K562 (cell line): Measurements from ENCODE around the gene H2BK1. TPM values are rescaled to one million over a fixed set of nuclear protein-coding genes. Genes with fewer than 3 reads are reported as not detected.

Experiments
- ARHGAP35 ChIP-seq: fragments of 450-650 bp; IDR thresholded peaks from 2 replicates; pipeline ENCODE4 v1.6.1; 2018; ENCODE audit not compliant: partially characterized antibody
- ARID2 ChIP-seq: fragments of 450-650 bp; IDR thresholded peaks from 2 replicates; pipeline ENCODE4 v1.6.1; 2017; ENCODE audit warnings: antibody characterized with exemption, mild to moderate bottlenecking
- DEAF1 ChIP-seq: fragments of 450-650 bp; formaldehyde crosslinking; IDR thresholded peaks from 2 replicates; pipeline ENCODE4 v1.4.0; 2020; ENCODE audit warnings: mild to moderate bottlenecking, moderate library complexity
- ETV6 ChIP-seq, 3 experiments: fragments of 150-350 bp in 1 of 3; sonication (generic) in 1 of 3; formaldehyde crosslinking in 1 of 3; IDR thresholded peaks; 2 replicates each; pipeline versions ENCODE4 v1.6.1 to v1.8.0; 2014 to 2022; ENCODE audit warnings: borderline replicate concordance in 2 of 3, low read depth in 2 of 3, antibody characterized with exemption in 1 of 3, low read length in 1 of 3, mild to moderate bottlenecking in 1 of 3, missing genetic modification reagents in 1 of 3
- EZH2 ChIP-seq: IDR thresholded peaks from 2 replicates; pipeline ENCODE4 v1.6.1; 2012; ENCODE audit warnings: low read depth, mild to moderate bottlenecking, inconsistent platforms, low read length, borderline replicate concordance
- KAT7 ChIP-seq: sonication (generic); formaldehyde crosslinking; IDR thresholded peaks from 2 replicates; pipeline ENCODE4 v1.8.0; 2022; ENCODE audit warnings: missing genetic modification reagents, mild to moderate bottlenecking, borderline replicate concordance
- KLF13 ChIP-seq: fragments of 450-650 bp; IDR thresholded peaks from 2 replicates; pipeline ENCODE4 v1.6.1; 2016; ENCODE audit warnings: missing genetic modification characterization, low read depth, mild to moderate bottlenecking, missing compliant biosample characterization, moderate library complexity, borderline replicate concordance
- MXD1 ChIP-seq: fragments of 250-450 bp; sonication (Bioruptor Pico); IDR thresholded peaks from 2 replicates; pipeline ENCODE4 v1.8.0; 2021; ENCODE audit warnings: borderline replicate concordance, mild to moderate bottlenecking, moderate library complexity; ENCODE audit not compliant: poor library complexity, severe bottlenecking
- NR1H2 ChIP-seq: sonication (generic); formaldehyde crosslinking; IDR thresholded peaks from 2 replicates; pipeline ENCODE4 v1.4.0; 2020; ENCODE audit warnings: mild to moderate bottlenecking, missing genetic modification reagents
- POU5F1 ChIP-seq: fragments of 150-350 bp; IDR thresholded peaks from 2 replicates; pipeline ENCODE4 v1.6.1; 2014; ENCODE audit warnings: borderline replicate concordance, low read length, low read depth, mild to moderate bottlenecking; ENCODE audit not compliant: partially characterized antibody
- SNIP1 ChIP-seq: fragments of 450-650 bp; IDR thresholded peaks from 2 replicates; pipeline ENCODE4 v1.7.1; 2017; ENCODE audit warnings: low read depth, mild to moderate bottlenecking
- SRSF1 ChIP-seq: fragments of 200-400 bp; formaldehyde crosslinking; IDR thresholded peaks from 2 replicates; pipeline ENCODE4 v1.6.1; 2017; ENCODE audit warnings: mild to moderate bottlenecking, low read depth, low read length, moderate library complexity
- TCF7 ChIP-seq: sonication (generic); IDR thresholded peaks from 2 replicates; pipeline ENCODE4 v1.6.1; 2016; ENCODE audit warnings: antibody characterized with exemption, borderline replicate concordance
- TFAM ChIP-seq: fragments of 250-450 bp; sonication (Bioruptor Pico); conservative IDR thresholded peaks from 2 replicates; pipeline ENCODE4 v1.5.0; 2021; ENCODE audit warnings: mild to moderate bottlenecking, moderate library complexity
- TGIF2 ChIP-seq: sonication (generic); formaldehyde crosslinking; IDR thresholded peaks from 2 replicates; pipeline ENCODE4 v1.8.1; 2022; ENCODE audit warnings: mild to moderate bottlenecking, missing genetic modification reagents, moderate library complexity
- TSC22D4 ChIP-seq: fragments of 450-650 bp; IDR thresholded peaks from 2 replicates; pipeline ENCODE4 v1.6.1; 2016; ENCODE audit warnings: missing genetic modification characterization, missing biosample characterization, control low read depth
- ZBTB8A ChIP-seq: fragments of 450-650 bp; IDR thresholded peaks from 2 replicates; pipeline ENCODE4 v1.6.1; 2018; ENCODE audit warnings: mild to moderate bottlenecking, moderate library complexity; ENCODE audit not compliant: partially characterized antibody
- ZNF316 ChIP-seq: fragments of 450-650 bp; IDR thresholded peaks from 2 replicates; pipeline ENCODE4 v1.6.1; 2016
- ZNF354B ChIP-seq: fragments of 250-450 bp; sonication (Bioruptor Pico); IDR thresholded peaks from 2 replicates; pipeline ENCODE4 v1.4.0; 2020
- ZNF431 ChIP-seq: sonication (generic); formaldehyde crosslinking; IDR thresholded peaks from 2 replicates; pipeline ENCODE4 v1.8.0; 2022; ENCODE audit warnings: mild to moderate bottlenecking, missing genetic modification reagents
- ZNF551 ChIP-seq: fragments of 250-450 bp; sonication (Bioruptor Pico); IDR thresholded peaks from 2 replicates; pipeline ENCODE4 v1.5.0; 2021; ENCODE audit warnings: mild to moderate bottlenecking, moderate library complexity
- ZNF589 ChIP-seq: fragments of 200-800 bp; sonication (Bioruptor generic); IDR thresholded peaks from 2 replicates; pipeline ENCODE4 v1.6.1; 2016; ENCODE audit warnings: low read depth, missing genetic modification characterization, missing compliant biosample characterization
- ZNF668 ChIP-seq: fragments of 250-450 bp; sonication (Bioruptor Pico); IDR thresholded peaks from 2 replicates; pipeline ENCODE4 v1.8.0; 2022; ENCODE audit warnings: mild to moderate bottlenecking, inconsistent platforms
- ZNF780A ChIP-seq: fragments of 250-450 bp; sonication (Bioruptor Pico); IDR thresholded peaks from 2 replicates; pipeline ENCODE4 v1.5.0; 2021; ENCODE audit warnings: mild to moderate bottlenecking
- polyA plus RNA-seq, 8 experiments: library from polyadenylated mRNA; depleted of rRNA in 4 of 8; stranded (reverse) in 5 of 8; unstranded in 3 of 8; fragments of >200 nt; fragmentation: Nextera tagmentation in 2 of 8; fragmentation: Illumina TruSeq in 1 of 8; extraction: Ambion mirVana in 2 of 8; extraction: Trizol in 1 of 8; gene quantifications; 2 replicates each; pipeline versions ENCODE4 v1.2.1 to v1.2.3, GENCODE V29; 2011 to 2014; ENCODE audit warnings: inconsistent platforms in 1 of 8, missing spikeins in 1 of 8
- total RNA-seq, 7 experiments: library from RNA; depleted of rRNA in 6 of 7; stranded (reverse); fragments of >200 nt in 6 of 7; fragmentation: Illumina TruSeq in 2 of 7; extraction: Trizol in 2 of 7; gene quantifications; 2 replicates each; pipeline versions ENCODE4 v1.2.1 to v1.2.3, GENCODE V29; 2011 to 2021; ENCODE audit warnings: low replicate concordance in 1 of 7

H2BK1 gene
- total and polyA plus RNA-seq, 9 of the 15 experiments (the other 6 are each of a cell fraction or from before 2014, with no cell fraction given) = not detected

GRCh38 chr7:151232091-151232916 lies 22.0 kb upstream of the H2BK1 start, which contains the start of gene CHPF2 (continued):
- TF ChIP-seq ZNF431 (CRISPR knock-in tag) (no peak), TFAM (CRISPR knock-in tag) (no peak), ZNF316 (no peak), KAT7 (CRISPR knock-in tag) (no peak; the same call in none of the 2 replicates), ZNF354B (CRISPR knock-in tag) (no peak), TSC22D4 (tag) (no peak), POU5F1 (no peak), KLF13 (tag) (0 out of 2 replicates have a peak, but pooled peaks have one; percentile 11), DEAF1 (CRISPR knock-in tag) (no peak), ARID2 (no peak), SNIP1 (peak; percentile 90), ZNF589 (CRISPR knock-in tag) (no peak; the same call in 1 of the 2 replicates), TCF7 (no peak), ZBTB8A (no peak), ARHGAP35 (peak; percentile 29), TGIF2 (peak; percentile 80; the same call in 1 of the 2 replicates), EZH2 (no peak), NR1H2 (peak; percentile 96; the same call in 1 of the 2 replicates), ZNF668 (CRISPR knock-in tag) (no peak), ZNF780A (CRISPR knock-in tag) (no peak), MXD1 (no peak), ETV6 (IDR thresholded peaks at IDR 0.05; ENCODE audit: borderline replicate concordance in 1 of 2, low read depth in 2 of 2, low read length in 1 of 2) (no peak), ETV6 (CRISPR knock-in tag; IDR thresholded peaks at IDR 0.05; ENCODE audit: borderline replicate concordance) (no peak), ZNF551 (CRISPR knock-in tag) (no peak), SRSF1 (no peak)
